HG03342 (cell line): Measurements from ENCODE around the gene COP1.

Experiments used
- ATAC-seq: cut with Tn5 transposase; IDR thresholded peaks from one replicate; pipeline ENCODE4 v1.9.1; 2021; ENCODE audit warnings: mild to moderate bottlenecking, moderate library complexity; ENCODE audit not compliant: unreplicated experiment

The COP1 gene

DNA sequence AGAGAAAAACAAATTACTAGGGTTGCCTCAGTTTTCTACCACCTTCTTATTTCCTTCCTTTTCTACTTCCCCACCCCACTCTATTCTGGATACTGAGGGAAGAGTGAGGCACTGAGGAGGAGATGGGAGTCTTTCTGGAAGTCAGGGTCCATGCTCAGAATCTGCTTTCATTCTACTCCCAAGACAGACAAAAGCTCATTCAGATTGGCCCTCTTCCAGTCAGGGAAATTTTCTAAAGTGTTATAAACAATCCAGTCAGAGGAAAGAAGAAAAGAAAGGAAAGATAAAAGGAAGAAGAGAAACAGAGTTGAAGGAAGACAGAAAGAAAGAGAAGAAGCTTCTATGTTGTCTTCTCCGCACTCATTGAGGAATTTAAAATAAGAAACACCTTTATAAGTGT, 228.6 kb downstream of the COP1 start:
- no peak for ATAC-seq

DNA sequence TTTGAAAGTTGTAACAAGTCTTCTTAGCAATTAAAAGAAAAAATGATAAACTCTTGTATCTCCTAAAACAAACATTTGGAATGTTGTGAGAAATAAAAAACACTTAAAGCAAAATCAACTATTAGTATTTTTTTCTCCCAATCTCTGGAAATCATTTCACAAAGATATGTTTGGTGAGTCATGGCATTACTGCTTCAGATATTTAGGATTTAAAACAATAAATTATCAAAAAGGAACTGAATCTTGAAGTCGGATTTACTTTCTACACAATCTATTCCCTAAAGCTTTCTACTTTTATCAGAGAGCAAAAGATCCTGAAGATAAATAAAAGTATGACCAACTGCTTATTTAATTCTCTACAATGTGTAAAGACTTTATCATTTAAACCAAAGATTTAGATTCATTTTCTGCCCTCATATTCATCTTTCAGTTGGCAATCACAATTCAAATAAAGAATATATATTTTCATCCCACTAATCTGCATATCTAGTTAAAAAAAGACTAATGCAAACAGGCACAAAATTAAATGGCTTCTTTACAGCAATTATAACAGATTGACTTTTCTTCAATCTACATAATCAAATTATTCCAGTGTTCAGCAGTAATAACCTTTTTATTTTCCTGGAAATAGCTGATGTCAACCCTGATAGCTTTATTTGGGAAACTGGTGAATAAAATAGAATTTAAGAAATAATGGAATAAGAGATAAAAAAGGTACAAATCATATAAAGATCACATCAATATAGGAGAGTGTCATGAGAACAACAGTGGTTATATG, 230.0 kb downstream of the COP1 start:
- ATAC-seq = no peak

DNA sequence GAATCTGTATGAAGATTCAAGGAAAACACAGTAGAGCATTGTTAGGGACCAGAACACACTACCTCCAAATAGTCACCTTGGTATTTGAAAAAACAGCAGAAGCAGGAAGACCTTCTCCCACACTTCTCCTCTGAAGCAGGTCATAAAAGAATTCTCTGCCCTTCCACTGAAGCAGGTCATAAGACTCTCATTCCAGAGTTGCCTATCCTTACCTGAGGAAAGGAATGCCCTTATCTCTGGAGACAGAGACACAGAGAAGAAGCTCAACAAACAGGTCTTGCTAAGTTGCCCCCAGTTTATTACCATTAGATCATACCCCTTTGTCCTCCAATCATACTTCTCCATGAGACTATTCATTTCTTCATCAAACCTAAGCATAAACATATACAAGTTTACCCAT, 237.9 kb downstream of the COP1 start:
- ATAC-seq = no peak

DNA sequence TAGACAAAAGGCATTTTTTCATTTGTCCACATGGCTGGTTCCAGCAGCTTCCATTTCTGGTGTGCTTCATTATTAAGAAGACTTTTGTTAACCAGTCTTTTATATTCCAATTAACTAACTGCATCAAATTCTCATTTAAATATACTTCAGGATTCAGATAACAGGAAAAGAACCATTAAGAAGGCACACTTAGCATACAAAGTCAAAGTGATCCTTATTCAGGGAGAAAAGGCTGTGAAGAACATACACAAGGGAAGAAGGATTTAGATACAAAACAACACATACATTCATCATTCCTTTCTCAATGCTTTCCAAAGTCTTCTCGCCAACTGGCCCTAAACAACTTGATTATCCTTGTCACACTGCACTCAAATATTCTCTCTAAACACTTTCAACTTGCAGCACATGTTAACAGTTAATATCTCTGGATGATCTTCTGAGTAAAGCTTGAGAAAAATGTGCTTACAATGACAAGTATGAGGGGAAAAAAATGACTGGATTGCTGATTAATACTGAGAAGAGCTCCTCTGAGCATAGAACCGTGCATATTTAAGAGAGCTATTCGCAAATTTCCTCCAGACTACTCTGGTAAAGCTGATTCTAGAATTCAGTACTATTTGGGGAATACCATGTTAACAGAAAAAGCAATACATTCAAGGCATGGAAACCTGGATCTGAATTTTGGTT, 238.5 kb downstream of the COP1 start:
- ATAC-seq = no peak

DNA sequence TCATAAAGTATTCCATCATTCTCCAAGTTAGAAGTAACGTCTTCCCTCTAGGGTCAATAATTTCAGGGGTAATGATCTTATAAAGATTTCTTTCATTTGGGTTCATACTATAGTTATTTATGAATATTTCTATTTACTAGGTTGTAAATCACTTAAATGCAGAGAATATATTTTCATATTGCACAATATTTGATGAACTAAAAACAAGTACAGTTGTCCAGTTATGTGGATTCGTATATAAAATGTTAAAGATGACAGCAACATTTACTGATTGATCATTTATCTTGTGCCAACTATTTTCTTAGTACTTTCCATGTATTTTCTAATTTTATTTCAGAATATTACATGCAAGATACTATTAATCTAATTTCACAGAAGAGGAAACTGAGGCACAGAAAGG, 243.3 kb downstream of the COP1 start:
- ATAC-seq = no peak

DNA sequence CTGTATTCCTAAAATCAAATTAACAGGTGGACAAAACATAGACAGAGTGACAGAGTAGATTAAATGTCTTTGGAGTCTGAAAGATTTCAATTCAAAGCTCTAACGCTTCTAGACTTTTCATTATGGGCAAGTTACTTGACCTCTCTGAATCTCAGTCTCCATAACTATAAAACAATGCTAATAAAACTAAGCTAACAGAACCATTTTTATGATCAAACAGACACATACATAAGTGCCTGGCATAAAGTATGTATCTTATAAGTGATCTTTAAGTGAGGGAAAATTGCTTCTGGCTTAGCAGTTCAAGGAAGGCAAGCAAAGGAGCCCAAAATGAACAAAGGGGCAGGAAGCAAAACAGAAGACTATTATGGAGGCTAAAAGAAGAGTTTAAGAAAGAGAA, 246.9 kb downstream of the COP1 start:
- ATAC-seq = no peak

DNA sequence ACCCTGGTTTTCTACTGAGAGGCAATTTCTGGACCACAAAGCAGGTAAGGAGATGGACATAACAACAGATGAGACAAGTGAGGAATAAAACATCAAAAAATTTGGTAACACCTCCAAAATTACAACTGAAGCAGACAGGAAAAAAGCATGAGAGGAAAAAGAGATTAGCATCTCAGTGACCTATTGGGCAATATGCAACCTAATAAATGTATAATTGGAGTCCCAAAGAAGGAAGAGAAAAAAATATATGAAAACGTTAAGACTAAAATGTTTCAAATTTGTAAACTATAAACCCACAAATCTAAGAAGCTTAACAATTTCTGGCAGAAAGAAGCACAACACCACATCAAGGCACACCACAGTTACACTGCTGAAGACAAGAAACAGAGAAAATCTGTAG, 255.5 kb downstream of the COP1 start:
- no peak for ATAC-seq

DNA sequence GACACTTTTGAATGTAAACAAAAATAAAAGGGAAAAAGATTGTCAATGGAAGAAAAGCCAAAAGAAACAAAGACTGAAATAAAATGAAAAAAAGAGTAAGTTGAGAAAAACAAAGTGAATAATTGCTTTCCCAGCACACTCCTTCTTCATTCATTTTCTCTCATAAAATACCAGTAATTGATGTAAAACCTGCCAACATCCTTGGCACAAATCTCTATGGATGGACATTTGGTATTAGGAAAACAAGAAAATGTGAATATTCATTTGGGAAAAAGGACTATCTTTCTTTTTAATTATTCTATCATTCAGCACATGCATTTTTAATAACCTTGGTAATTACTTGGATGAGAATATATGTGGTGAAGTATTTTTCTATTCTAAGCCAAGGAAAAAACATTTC, 259.3 kb downstream of the COP1 start:
- ATAC-seq = no peak

DNA sequence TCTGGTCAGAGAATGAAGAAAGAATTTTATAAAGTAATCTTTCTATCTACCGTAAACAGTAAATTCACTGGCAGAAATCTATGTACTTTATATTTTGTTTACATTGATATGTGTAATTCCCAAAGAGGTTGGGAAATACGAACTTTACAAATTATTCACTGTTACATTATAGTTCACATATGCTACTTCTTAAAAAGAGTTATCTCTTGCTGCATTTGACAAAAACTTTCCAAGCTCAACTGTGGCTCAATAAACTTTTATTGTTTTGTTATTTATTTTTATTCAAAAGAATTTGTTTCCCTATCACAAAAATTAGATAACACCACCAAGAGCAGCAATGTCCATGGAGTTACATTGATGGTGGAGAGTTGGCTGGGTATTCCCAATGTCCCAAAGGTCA, 262.5 kb downstream of the COP1 start:
- no peak for ATAC-seq

DNA sequence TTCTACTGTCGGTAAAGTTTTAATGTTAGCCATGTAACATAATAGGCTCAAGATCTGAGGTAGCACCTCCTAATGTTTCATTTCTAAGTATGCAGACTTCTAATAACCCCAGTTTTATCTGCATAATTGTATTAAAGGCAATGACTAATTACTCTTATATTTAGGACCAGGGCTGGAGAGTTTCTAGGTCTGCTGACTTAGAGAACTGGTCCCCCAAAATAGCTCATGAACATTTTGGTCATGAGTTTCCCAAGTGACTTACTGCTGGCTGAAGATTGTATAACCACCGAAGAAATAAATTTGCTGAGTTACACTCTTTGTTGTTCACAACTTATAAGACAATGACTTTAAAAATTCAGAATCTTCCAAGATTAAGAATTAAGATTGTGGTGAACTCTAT, 265.9 kb downstream of the COP1 start:
- no peak for ATAC-seq

DNA sequence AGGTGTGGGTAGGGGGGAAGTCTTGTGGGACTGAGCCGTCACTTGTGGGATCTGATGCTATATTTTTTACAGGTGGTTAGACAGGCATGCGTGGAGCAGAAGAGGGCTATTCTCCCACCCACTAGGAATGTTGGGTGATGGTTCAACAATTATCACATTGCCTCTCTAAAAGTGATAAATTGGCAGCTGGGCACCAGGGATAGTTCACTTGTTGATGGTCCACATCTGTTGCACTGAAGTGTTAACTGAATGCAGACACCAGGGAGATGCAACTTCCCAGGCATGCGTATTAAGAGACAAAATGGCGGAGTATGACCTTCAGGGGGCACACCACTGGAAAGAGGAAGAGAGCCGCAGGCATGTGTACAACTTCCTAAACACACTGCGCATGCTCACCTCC, 270.4 kb downstream of the COP1 start:
- ATAC-seq = no peak

DNA sequence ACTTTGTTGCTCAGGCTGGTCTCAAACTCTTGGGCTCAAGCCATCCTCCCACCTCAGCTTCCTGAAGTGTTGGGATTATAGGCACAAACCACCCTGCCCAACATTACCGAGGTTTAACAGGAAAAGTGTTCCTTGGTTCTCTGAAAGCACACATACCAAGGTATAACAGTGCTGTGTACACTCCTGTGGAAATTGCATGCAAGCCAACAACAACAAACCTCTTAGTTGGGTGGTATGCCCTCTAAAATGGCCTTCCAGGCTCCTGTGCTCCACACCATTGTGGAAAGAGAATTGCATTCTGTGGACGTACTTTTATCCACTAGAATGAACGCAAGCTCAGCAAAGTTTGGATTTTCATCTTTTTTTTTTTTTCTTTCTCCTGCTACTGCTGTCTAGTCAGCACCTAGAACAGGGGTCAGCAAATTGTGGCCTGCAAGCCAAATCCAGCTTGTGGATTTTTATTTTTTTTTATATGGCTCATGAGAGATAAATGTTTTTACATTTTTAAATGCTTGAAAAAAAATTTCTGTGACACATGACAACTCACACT, 271.4 kb downstream of the COP1 start:
- no peak for ATAC-seq

DNA sequence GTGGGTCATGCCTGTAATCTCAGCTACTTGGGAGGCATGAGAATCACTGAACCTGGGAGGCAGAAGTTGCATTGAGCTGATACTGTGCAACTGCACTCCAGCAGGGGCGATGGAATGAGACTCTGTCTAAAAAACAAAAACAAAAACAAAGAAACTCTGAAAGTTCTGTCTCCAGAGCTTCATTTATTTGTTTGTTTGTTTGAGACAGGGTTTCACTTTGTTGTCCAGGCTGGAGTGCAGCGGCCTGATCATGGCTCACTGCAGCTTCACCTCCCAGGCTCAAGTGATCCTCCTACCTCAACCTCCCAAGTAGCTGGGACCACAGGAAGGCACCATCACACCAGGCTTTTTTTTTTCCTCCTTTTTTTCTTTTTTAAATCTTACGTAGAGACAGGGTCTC, 271.9 kb downstream of the COP1 start:
- no peak for ATAC-seq

DNA sequence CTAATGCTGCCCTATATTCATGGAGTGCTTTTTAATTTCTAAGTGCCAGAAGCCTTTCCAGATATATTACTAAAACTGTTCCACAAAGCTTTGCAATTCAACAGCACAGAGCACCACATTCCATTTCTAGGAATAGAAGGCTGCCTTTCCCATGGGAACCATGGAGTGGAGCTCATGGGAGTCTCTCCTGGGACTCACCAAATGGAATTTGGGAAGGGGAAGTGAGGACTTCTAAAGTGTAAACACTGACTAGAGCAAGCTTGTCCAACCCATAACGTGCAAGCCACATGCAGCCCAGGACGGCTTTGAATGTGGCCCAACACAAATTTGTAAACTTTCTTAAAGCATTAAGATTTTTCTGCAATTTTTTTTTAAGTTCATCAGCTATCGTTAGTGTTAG, 273.3 kb downstream of the COP1 start:
- ATAC-seq = no peak

DNA sequence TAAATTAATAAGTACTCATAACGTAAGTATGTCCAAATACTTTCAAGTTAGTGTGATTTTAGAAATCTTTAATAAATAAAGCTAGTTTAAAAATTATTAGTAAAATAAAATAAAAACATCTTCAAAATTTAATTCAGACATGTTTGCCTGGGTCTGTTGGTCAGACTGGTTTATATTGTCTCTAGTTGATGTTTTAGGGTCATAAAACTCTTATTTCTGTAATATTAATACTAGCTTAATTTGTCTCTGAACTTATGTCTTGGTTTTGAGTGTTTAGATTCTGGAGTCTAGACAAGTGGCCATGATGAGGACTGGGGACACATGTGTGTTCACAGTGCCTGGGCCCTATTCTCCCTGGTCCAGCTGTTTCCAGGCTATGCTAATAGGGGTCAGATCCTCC, 279.1 kb downstream of the COP1 start:
- no peak for ATAC-seq

DNA sequence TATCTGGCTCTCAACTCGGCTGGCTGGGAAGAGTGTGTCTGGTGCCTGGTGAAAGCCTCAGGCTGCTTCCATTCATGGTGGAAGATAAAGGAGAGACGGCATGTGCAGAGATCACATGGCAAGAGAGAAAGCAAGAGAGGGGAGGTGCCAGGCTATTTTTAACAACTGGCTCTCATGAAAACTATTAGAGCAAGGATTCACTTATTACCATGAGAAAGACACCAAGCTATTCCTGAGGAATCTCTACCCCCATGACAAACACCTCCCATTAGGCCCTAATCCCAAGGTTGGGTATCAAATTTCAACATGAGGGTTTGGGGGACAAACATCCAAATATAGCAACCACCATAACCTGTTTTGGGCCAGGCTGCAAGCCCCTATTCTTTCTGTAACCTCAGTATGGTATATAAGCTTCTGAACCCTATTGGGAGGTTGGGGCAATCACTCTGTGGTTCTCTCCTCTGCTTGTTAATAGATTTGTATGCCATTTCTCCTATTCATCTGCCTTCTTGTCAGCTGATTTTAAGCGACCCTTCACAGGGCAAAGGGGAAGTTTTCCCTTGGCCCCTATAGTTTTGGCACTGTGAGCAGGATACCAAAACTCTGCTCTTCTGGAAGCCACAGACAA, 284.7 kb downstream of the COP1 start:
- no peak for ATAC-seq

DNA sequence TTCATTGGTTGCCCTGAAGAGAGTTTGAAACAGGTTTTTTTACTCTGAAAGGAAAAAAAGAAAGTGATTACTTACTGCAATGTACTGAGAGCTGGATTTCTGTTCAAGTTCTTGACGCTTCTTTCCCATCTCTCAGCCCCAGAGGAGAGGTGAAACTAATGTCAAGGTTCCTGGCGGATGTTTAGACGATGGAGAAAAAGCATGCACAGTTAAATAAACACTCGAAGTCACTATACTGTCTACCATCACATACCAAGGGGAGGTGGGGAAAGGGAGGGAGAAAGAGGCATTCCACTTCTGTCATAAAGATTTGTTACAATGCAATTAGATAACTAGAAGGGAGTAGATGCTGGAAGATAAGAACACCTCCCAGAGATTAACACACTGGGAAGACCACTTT, 286.7 kb downstream of the COP1 start:
- no peak for ATAC-seq

DNA sequence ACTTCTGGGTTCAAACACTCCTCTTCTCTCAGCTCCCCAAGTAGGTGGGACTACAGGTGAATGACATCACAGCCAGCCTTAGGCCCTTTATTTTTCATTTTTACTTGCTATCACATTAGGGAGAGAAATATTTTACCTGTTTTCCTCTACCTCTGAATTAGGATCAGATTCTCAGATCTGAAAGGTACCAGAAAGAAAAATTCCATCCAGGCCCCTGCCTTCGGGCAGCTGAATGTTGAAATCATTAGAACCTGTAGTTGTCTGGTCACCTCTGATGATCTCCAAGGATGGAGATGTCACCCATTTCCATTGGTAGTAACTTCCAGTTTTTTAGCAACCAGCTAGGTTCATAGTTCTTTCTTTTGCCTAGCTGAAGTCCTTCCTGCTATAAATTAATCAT, 288.1 kb downstream of the COP1 start:
- no peak for ATAC-seq

DNA sequence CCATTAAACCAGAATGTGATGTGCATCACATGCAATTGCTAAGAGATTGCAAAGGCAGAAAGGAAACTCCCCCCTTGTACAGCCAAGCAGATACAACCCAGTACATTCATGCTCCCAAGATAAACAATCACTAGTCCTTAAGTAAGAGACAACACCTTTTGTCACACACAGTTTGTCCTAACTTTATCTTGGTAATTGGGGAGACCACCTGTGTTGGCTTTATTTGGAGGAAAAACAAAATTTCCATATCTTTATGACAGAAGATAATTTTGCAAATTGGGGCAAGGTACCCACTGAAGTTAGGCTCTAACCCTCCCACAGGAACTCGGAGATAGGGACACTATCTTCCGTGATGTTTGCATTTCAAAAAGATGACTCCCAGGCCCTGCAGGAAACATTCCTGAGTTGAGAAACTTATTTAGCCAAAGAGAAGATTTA, 288.7 kb downstream of the COP1 start:
- ATAC-seq = no peak

DNA sequence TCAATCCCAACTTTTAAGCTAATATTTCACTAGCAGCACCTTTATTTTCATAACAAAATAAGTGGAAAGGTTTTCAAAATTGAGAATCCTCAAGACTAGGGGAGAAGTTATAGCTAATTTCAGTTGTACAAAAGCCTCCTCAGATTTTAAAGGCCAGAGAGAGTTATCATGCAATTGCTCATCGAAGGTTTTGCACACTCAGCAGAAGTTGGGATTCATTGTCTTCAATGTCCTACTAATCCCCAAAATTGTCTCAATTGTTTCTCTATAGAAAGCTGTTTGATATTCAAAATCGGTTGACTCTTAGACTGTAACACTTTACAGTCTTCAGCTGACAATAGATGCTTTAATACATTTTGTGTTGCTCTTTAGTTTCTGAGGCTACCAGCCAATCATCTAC, 293.0 kb downstream of the COP1 start:
- ATAC-seq = no peak

DNA sequence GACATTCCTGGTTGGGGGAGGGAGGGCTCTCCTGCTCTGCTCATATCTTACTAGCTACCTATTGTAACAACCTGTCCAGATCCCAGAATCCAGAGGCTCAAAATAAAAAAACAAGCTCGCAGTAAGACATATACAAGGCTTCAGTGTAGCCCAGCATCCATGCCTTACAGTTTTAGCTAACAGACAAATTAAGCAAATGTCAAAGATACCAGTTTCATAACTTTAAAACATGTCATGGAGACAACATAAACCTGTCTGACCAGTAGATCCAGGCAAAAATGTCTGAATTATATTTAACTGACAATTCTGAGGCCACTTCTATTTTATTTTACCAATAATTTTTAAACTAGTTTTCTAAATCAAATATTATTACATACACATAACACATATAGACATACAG, 295.9 kb downstream of the COP1 start:
- no peak for ATAC-seq

DNA sequence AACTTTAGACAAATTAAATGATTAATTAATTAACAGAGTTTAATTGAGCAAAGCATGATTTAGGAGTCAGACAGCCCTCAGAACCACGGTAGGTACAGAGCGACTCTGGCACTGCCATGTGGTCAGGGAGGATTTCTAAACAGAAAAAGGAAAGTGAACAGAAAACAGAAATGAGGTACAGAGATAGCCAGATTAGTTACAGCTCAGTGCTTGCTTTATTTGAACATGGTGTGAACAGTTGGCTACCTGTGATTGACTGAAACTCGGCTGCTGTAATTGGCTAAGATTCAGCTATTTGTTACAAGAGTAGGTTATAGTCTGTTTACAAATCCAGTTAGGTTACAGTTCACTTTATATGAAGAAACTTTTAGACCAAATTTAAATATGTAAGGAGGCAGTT, 300.7 kb downstream of the COP1 start:
- ATAC-seq = no peak
